ENCODE data around the gene NOL7. TPM values are rescaled to one million over a fixed set of nuclear protein-coding genes. Genes with fewer than 3 reads are reported as not detected.
A peak's percentile ranks its signal among the peaks of the same experiment; 100 is the strongest.

NOL7 gene
- polyA plus RNA-seq, 3 donors = 22.7 to 58.5 (median 56.9) TPM

- Mint-ChIP-seq H3K27me3 (ENCODE audit: low read depth in 3 of 3) (peaks cover 0 to 2% (median 0%) of the 10 kb centered on the region in 3 donors), H3K27ac (peak overlapping the region in 1 of 7 donors; percentile 69), H3K9me3 (no peaks in the 10 kb centered on the region), H3K4me1 (peaks cover 69% of the 10 kb centered on the region), H3K36me3 (peaks cover 0 to 5% of the 10 kb centered on the region in 2 donors), H3K4me3 (no peak overlapping the region)
- Histone ChIP-seq H3K4me1 (ENCODE audit: control insufficient read depth in 1 of 2, insufficient read depth in 2 of 2, low read length in 2 of 2) (peaks cover 14 to 26% of the 10 kb centered on the region in 2 donors), H2AFZ (ENCODE audit: insufficient read depth, low read depth, low read length, poor library complexity, severe bottlenecking) (no peak overlapping the region), H3K4me2 (replicated peaks; ENCODE audit: extremely low read depth, low read length, poor library complexity, severe bottlenecking) (no peak overlapping the region), H3K27ac (ENCODE audit: low read depth in 1 of 2, low read length in 2 of 2) (no peak overlapping the region), H4K20me1 (ENCODE audit: insufficient read depth, low read length) (peaks cover 99% of the 10 kb centered on the region), H3K36me3 (replicated peaks in 1 of 2; ENCODE audit: control insufficient read depth in 1 of 2, insufficient read depth in 2 of 2, low read length in 2 of 2) (no peaks in the 10 kb centered on the region), H3K9me3 (replicated peaks in 1 of 2; ENCODE audit: control insufficient read depth in 1 of 2, insufficient read depth in 1 of 2, low read length in 2 of 2) (no peaks in the 10 kb centered on the region), H3K27me3 (ENCODE audit: control insufficient read depth in 2 of 2, insufficient read depth in 2 of 2, low read length in 2 of 2) (no peaks in the 10 kb centered on the region), H3K9ac (ENCODE audit: insufficient read depth, low read length, poor library complexity, severe bottlenecking) (no peak overlapping the region), H3K4me3 (replicated peaks in 1 of 3; ENCODE audit: low read depth in 2 of 3, low read length in 3 of 3) (no peak overlapping the region), H3K79me2 (ENCODE audit: insufficient read depth, low read length) (peaks cover 100% of the 10 kb centered on the region)
- TF ChIP-seq CTCF (IDR thresholded peaks at IDR 0.05) = no peak
- WGBS (ENCODE audit: insufficient coverage) = 100% methylated on average over 1 of the region's 4 CpGs
- intact Hi-C loops (cut with micrococcal nuclease) = loop anchor here in 1 of 2 donors (10.0 kb wide), 1 partner anchor 51 kb away; the partner anchor contains the start of gene RANBP9
- no peak for DNase-seq
Observed at GRCh38 chr6:13663986-13664385, 48.9 kb downstream of the NOL7 start.

- no peak overlapping the region for H3K27ac ChIP-seq (ENCODE audit: low read depth in 1 of 2, low read length in 2 of 2)
- peaks cover 75% of the 10 kb centered on the region for H3K4me1 Mint-ChIP-seq
- H4K20me1 ChIP-seq (ENCODE audit: insufficient read depth, low read length) = peaks cover 98% of the 10 kb centered on the region
- H3K4me2 ChIP-seq (replicated peaks; ENCODE audit: extremely low read depth, low read length, poor library complexity, severe bottlenecking) = no peak overlapping the region
- no peak overlapping the region for H3K9ac ChIP-seq (ENCODE audit: insufficient read depth, low read length, poor library complexity, severe bottlenecking)
- H3K4me3 ChIP-seq (replicated peaks in 1 of 3; ENCODE audit: low read depth in 2 of 3, low read length in 3 of 3) = no peak overlapping the region
- no peak overlapping the region for H3K4me3 Mint-ChIP-seq
- H3K79me2 ChIP-seq (ENCODE audit: insufficient read depth, low read length) = peaks cover 100% of the 10 kb centered on the region
- H3K36me3 ChIP-seq (replicated peaks in 1 of 2; ENCODE audit: control insufficient read depth in 1 of 2, insufficient read depth in 2 of 2, low read length in 2 of 2) = no peaks in the 10 kb centered on the region
- no peaks in the 10 kb centered on the region for H3K27me3 ChIP-seq (ENCODE audit: control insufficient read depth in 2 of 2, insufficient read depth in 2 of 2, low read length in 2 of 2)
- H3K4me1 ChIP-seq (ENCODE audit: control insufficient read depth in 1 of 2, insufficient read depth in 2 of 2, low read length in 2 of 2) = peaks cover 14 to 26% of the 10 kb centered on the region in 2 donors
- TF ChIP-seq CTCF (IDR thresholded peaks at IDR 0.05) = no peak
- H2AFZ ChIP-seq (ENCODE audit: insufficient read depth, low read depth, low read length, poor library complexity, severe bottlenecking) = no peak overlapping the region
- no peaks in the 10 kb centered on the region for H3K9me3 ChIP-seq (replicated peaks in 1 of 2; ENCODE audit: control insufficient read depth in 1 of 2, insufficient read depth in 1 of 2, low read length in 2 of 2)
- intact Hi-C loops (cut with micrococcal nuclease) = loop anchor here in 1 of 2 donors (5.0 to 10.0 kb wide), 2 partner anchors 48 to 50 kb away; partner anchors contain the start of genes NOL7 and RANBP9
- peaks cover 0 to 6% of the 10 kb centered on the region in 2 donors for H3K36me3 Mint-ChIP-seq
- no peak for DNase-seq
- peaks cover 0 to 3% (median 0%) of the 10 kb centered on the region in 3 donors for H3K27me3 Mint-ChIP-seq (ENCODE audit: low read depth in 3 of 3)
- no peak overlapping the region for H3K27ac Mint-ChIP-seq
- no peaks in the 10 kb centered on the region for H3K9me3 Mint-ChIP-seq
Observed at GRCh38 chr6:13664703-13665352, 49.7 kb downstream of the NOL7 start.

Data from CD14-positive monocyte (primary cell).